ENCODE data around the gene RASSF6. TPM values are rescaled to one million over a fixed set of nuclear protein-coding genes. Genes with fewer than 3 reads are reported as not detected.

The RASSF6 gene
- total RNA-seq, 4 donors from 2014 or later: 0.26 to 1.2 (median 0.62) TPM

GRCh38 chr4:73533515-73534422, 86.5 kb downstream of the RASSF6 start:
- H3K4me3 ChIP-seq: no peak overlapping the region
- 80% methylated on average over 2 of the region's 2 CpGs for WGBS
- TF ChIP-seq POLR2AphosphoS5 (IDR thresholded peaks at IDR 0.05): no peak
- TF ChIP-seq POLR2A (IDR thresholded peaks at IDR 0.05; ENCODE audit: low read depth): no peak
- TF ChIP-seq CTCF (IDR thresholded peaks at IDR 0.05): no peak
- no peak for TF ChIP-seq EP300 (IDR thresholded peaks at IDR 0.05)
- no peak for DNase-seq (ENCODE audit: extremely low spot score)
- no peaks in the 10 kb centered on the region for H3K4me1 ChIP-seq
- intact Hi-C loops (cut with DNase I): no loop called here
- no peaks in the 10 kb centered on the region for H3K9me3 ChIP-seq
- H3K27ac ChIP-seq (replicated peaks in 1 of 4): no peak overlapping the region
- H3K36me3 ChIP-seq: no peaks in the 10 kb centered on the region
- no peaks in the 10 kb centered on the region for H3K27me3 ChIP-seq

- no peak overlapping the region for H3K27ac ChIP-seq (replicated peaks in 1 of 4)
- H3K9me3 ChIP-seq: no peaks in the 10 kb centered on the region
- TF ChIP-seq POLR2AphosphoS5 (IDR thresholded peaks at IDR 0.05) (no peak), CTCF (IDR thresholded peaks at IDR 0.05) (no peak), EP300 (IDR thresholded peaks at IDR 0.05) (no peak), POLR2A (IDR thresholded peaks at IDR 0.05; ENCODE audit: low read depth) (no peak)
- H3K4me1 ChIP-seq: no peaks in the 10 kb centered on the region
- no peak for DNase-seq (ENCODE audit: extremely low spot score)
- H3K36me3 ChIP-seq: no peaks in the 10 kb centered on the region
- intact Hi-C loops (cut with DNase I): no loop called here
- H3K4me3 ChIP-seq: no peak overlapping the region
- 58% methylated on average over 2 of the region's 2 CpGs for WGBS
- H3K27me3 ChIP-seq: no peaks in the 10 kb centered on the region
These were observed 92.1 kb downstream of the RASSF6 start for GRCh38 chr4:73528171-73528570.

GRCh38 chr4:73527196-73527595, 93.0 kb downstream of the RASSF6 start:
- no peak for DNase-seq (ENCODE audit: extremely low spot score)
- no peak overlapping the region for H3K27ac ChIP-seq (replicated peaks in 1 of 4)
- no peaks in the 10 kb centered on the region for H3K36me3 ChIP-seq
- H3K4me1 ChIP-seq: no peaks in the 10 kb centered on the region
- intact Hi-C loops (cut with DNase I): no loop called here
- H3K27me3 ChIP-seq: no peaks in the 10 kb centered on the region
- H3K4me3 ChIP-seq: no peak overlapping the region
- WGBS: 89% methylated on average over 1 of the region's 1 CpG
- TF ChIP-seq CTCF (IDR thresholded peaks at IDR 0.05) (no peak), EP300 (IDR thresholded peaks at IDR 0.05) (no peak), POLR2AphosphoS5 (IDR thresholded peaks at IDR 0.05) (no peak), POLR2A (IDR thresholded peaks at IDR 0.05; ENCODE audit: low read depth) (no peak)
- H3K9me3 ChIP-seq: no peaks in the 10 kb centered on the region

- Histone ChIP-seq H3K9me3 (no peaks in the 10 kb centered on the region), H3K4me3 (no peak overlapping the region), H3K27ac (replicated peaks in 1 of 4) (no peak overlapping the region), H3K4me1 (no peaks in the 10 kb centered on the region), H3K27me3 (no peaks in the 10 kb centered on the region), H3K36me3 (no peaks in the 10 kb centered on the region)
- no peak for DNase-seq (ENCODE audit: extremely low spot score)
- TF ChIP-seq POLR2A (IDR thresholded peaks at IDR 0.05; ENCODE audit: low read depth): no peak
- no peak for TF ChIP-seq POLR2AphosphoS5 (IDR thresholded peaks at IDR 0.05)
- no peak for TF ChIP-seq EP300 (IDR thresholded peaks at IDR 0.05)
- TF ChIP-seq CTCF (IDR thresholded peaks at IDR 0.05): no peak
- WGBS: 83% methylated on average over 1 of the region's 1 CpG
- intact Hi-C loops (cut with DNase I): no loop called here
These were observed 94.6 kb downstream of the RASSF6 start for GRCh38 chr4:73525611-73526010.

Measured in esophagus muscularis mucosa (tissue), 4 donors.